Lower leg skin (tissue), 3 donors: Measurements from ENCODE around the gene TYW1B.
"Not testable (repeated sequence)": the region's sequence is repeated elsewhere in the genome, so short reads cannot be mapped to it uniquely, and the experiment has no call there.

Experiments
- CTCF ChIP-seq, 3 donors: fragments of 450-650 bp; IDR thresholded peaks; one replicate each; pipeline ENCODE4 v1.5.1; 2016; ENCODE audit warnings: antibody characterized with exemption in 3 of 3, mild to moderate bottlenecking in 3 of 3, moderate library complexity in 2 of 3
- POLR2A ChIP-seq, 2 donors: fragments of 450-650 bp; IDR thresholded peaks; one replicate each; pipeline ENCODE4 v1.6.1; 2016 to 2017; ENCODE audit warnings: antibody characterized with exemption in 2 of 2, mild to moderate bottlenecking in 1 of 2, moderate library complexity in 1 of 2

- not testable (repeated sequence) for TF ChIP-seq CTCF, POLR2A (IDR thresholded peaks at IDR 0.05)
Measured at GRCh38 chr7:72668435-72668834, 159.6 kb downstream of the TYW1B start.
